HepG2 (cell line): ENCODE measurements around the gene IKZF5. TPM values are rescaled to one million over a fixed set of nuclear protein-coding genes. Genes with fewer than 3 reads are reported as not detected.

Experiments used
- ATAC-seq: fragments of 200-7000 bp; cut with Tn5 transposase; 3 replicates; pipeline ENCODE4 v1.9.1; 2020; ENCODE audit warnings: mild to moderate bottlenecking, moderate library complexity
- BruUV-seq: library from RNA; stranded (reverse); fragments of 400-500 nt; replicated peaks from 2 replicates; lab custom pipeline; 2021; lab: Mats Ljungman, UMichigan
- CTCF ChIA-PET: fragments of 300-600 bp; formaldehyde crosslinking; extraction: SDS; loops from one replicate; lab custom pipeline; 2021; ENCODE audit warnings: low total read pairs, inconsistent platforms, low intra/inter-chr PET ratio; lab: Yijun Ruan, JAX
- POLR2A ChIA-PET: fragments of 350-600 bp; sonication (Branson Sonifier 250); formaldehyde crosslinking; loops from one replicate; lab custom pipeline; 2020; ENCODE audit warnings: antibody characterized with exemption, inconsistent platforms; lab: Yijun Ruan, JAX
- DNase-seq: peaks from one replicate; pipeline ENCODE4 v3.0.0-alpha.2; 2015; ENCODE audit warnings: low spot score
- FAIRE-seq: peaks from 3 replicates; lab custom pipeline; 2011; peaks lifted over from hg19 to GRCh38; lab: Jason Lieb, UNC
- H2AFZ ChIP-seq: one replicate; pipeline ENCODE4 v1.6.1; 2011; ENCODE audit warnings: low read length, inconsistent platforms
- H3K27ac ChIP-seq: fragments of 300-600 bp; 3 replicates; pipeline ENCODE4 v1.8.0; 2011; ENCODE audit warnings: mixed run types, mild to moderate bottlenecking, mixed read lengths, low read length, inconsistent platforms; ENCODE audit not compliant: insufficient read depth; ENCODE audit errors: extremely low read length
- H3K27me3 ChIP-seq, 2 experiments: fragments of 200-600 bp in 1 of 2; 2 replicates in 1 of 2; 3 replicates in 1 of 2; pipeline versions ENCODE4 v1.6.0 to v1.8.0; 2011; ENCODE audit warnings: low read length in 2 of 2, mild to moderate bottlenecking in 2 of 2, moderate library complexity in 2 of 2, inconsistent platforms in 1 of 2; ENCODE audit not compliant: insufficient read depth in 2 of 2, control insufficient read depth in 1 of 2
- H3K36me3 ChIP-seq, 2 experiments: fragments of 200-600 bp in 1 of 2; replicated peaks in 1 of 2; 2 replicates in 1 of 2; 3 replicates in 1 of 2; pipeline versions ENCODE4 v1.5.1 to v1.8.0; 2011; ENCODE audit warnings: low read length in 2 of 2, inconsistent platforms in 1 of 2; ENCODE audit not compliant: insufficient read depth in 2 of 2, control insufficient read depth in 1 of 2
- H3K4me1 ChIP-seq: 2 replicates; pipeline ENCODE4 v1.5.1; 2012; ENCODE audit warnings: low read length, inconsistent platforms; ENCODE audit not compliant: insufficient read depth
- H3K4me2 ChIP-seq: 2 replicates; pipeline ENCODE4 v1.6.0; 2011; ENCODE audit warnings: low read depth, low read length, inconsistent platforms
- H3K4me3 ChIP-seq, 3 experiments: fragments of 200-600 bp in 1 of 3; sonication (generic), shearing (Covaris generic) in 1 of 3; replicated peaks in 1 of 3; 2 replicates each; pipeline ENCODE4 v1.5.1; 2011 to 2016; ENCODE audit warnings: low read length in 3 of 3, inconsistent platforms in 2 of 3, low read depth in 2 of 3, mild to moderate bottlenecking in 2 of 3, control low read depth in 1 of 3, mixed read lengths in 1 of 3; ENCODE audit not compliant: insufficient read depth in 1 of 3
- H3K79me2 ChIP-seq: one replicate; pipeline ENCODE4 v1.6.1; 2011; ENCODE audit warnings: low read length, inconsistent platforms; ENCODE audit not compliant: insufficient read depth
- H3K9ac ChIP-seq: 2 replicates; pipeline ENCODE4 v1.6.0; 2011; ENCODE audit warnings: mild to moderate bottlenecking, low read depth, low read length, inconsistent platforms; ENCODE audit not compliant: insufficient read depth
- H3K9me3 ChIP-seq: 2 replicates; pipeline ENCODE4 v1.5.1; 2012; ENCODE audit warnings: mild to moderate bottlenecking, low read length
- H4K20me1 ChIP-seq: 2 replicates; pipeline ENCODE4 v1.6.0; 2011; ENCODE audit warnings: inconsistent platforms, mild to moderate bottlenecking, low read length, moderate library complexity; ENCODE audit not compliant: insufficient read depth
- ASH2L ChIP-seq: fragments of 300-600, 200-600 bp; sonication (generic); IDR thresholded peaks from 2 replicates; pipeline ENCODE4 v1.7.0; 2017; ENCODE audit warnings: low read depth, mild to moderate bottlenecking, moderate library complexity, mixed read lengths, low read length; ENCODE audit not compliant: insufficient read length
- CEBPG ChIP-seq: IDR thresholded peaks from 2 replicates; pipeline ENCODE4 v1.6.1; 2016
- MBNL3 ChIP-seq: fragments of 250-450 bp; sonication (Bioruptor Pico); conservative IDR thresholded peaks from 2 replicates; pipeline ENCODE4 v1.8.0; 2022; ENCODE audit warnings: mild to moderate bottlenecking, inconsistent platforms
- NFIC ChIP-seq: IDR thresholded peaks from 2 replicates; pipeline ENCODE4 v1.6.1; 2012; ENCODE audit warnings: mild to moderate bottlenecking, low read length, inconsistent platforms
- SAP130 ChIP-seq: IDR thresholded peaks from 2 replicates; pipeline ENCODE4 v1.6.1; 2016; ENCODE audit warnings: low read depth
- TOPORS ChIP-seq: sonication (generic); formaldehyde crosslinking; IDR thresholded peaks from 2 replicates; pipeline ENCODE4 v1.8.0; 2023; ENCODE audit warnings: mild to moderate bottlenecking, missing genetic modification reagents
- ZNF709 ChIP-seq: sonication (generic); formaldehyde crosslinking; IDR thresholded peaks from 2 replicates; pipeline ENCODE4 v1.5.0; 2020; ENCODE audit warnings: mild to moderate bottlenecking, missing genetic modification reagents
- whole genome bisulfite sequencing: methylation state at CpG from one replicate; pipeline ENCODE4 v1.1.6; 2017; ENCODE audit warnings: low lambda C conversion rate; 5-methylcytosine and 5-hydroxymethylcytosine counted together
- in situ Hi-C: cut with HindIII; loops from 2 replicates; pipeline ENCODE4 v1.10.0; 2017; ENCODE audit warnings: low pct_unique_long_range_greater_than_20kb; ENCODE audit not compliant: extremely low pct_ligation_motif_present
- intact Hi-C: fragments of 100-400 bp; cut with micrococcal nuclease; formaldehyde crosslinking; loops from one replicate; pipeline ENCODE4 v1.10.0; 2022; ENCODE audit not compliant: unreplicated experiment
- polyA plus RNA-seq, 8 experiments: library from polyadenylated mRNA; depleted of rRNA in 3 of 8; stranded (reverse) in 7 of 8; unstranded in 1 of 8; fragments of >200 nt; fragmentation: Illumina TruSeq in 4 of 8; extraction: Trizol in 4 of 8; gene quantifications; 2 replicates each; pipeline versions ENCODE4 v1.2.1 to v1.2.3, GENCODE V29; 2011 to 2016; ENCODE audit warnings: low read depth in 4 of 8, missing spikeins in 1 of 8, mixed read lengths in 1 of 8; ENCODE audit not compliant: insufficient read depth in 1 of 8
- total RNA-seq, 5 experiments: library from RNA; depleted of rRNA; stranded (reverse); fragments of >200 nt; fragmentation: Illumina TruSeq; extraction: Trizol; gene quantifications; 2 replicates each; pipeline ENCODE4 v1.2.3, GENCODE V29; 2016; ENCODE audit warnings: low read depth in 1 of 5
- TF ChIP-seq, protein P1 (sequence below): sonication (generic); formaldehyde crosslinking; IDR thresholded peaks from 2 replicates; pipeline ENCODE4 v1.5.0; 2020; ENCODE audit warnings: missing genetic modification reagents
- TF ChIP-seq, protein P2 (sequence below): IDR thresholded peaks from 2 replicates; pipeline ENCODE4 v1.6.1; 2012; ENCODE audit warnings: low read depth, low read length, improper control_type of control experiment
- TF ChIP-seq, protein P3 (sequence below): sonication (generic); formaldehyde crosslinking; IDR thresholded peaks from 2 replicates; pipeline ENCODE4 v1.4.0; 2020; ENCODE audit warnings: mild to moderate bottlenecking, missing genetic modification reagents
- TF ChIP-seq, protein P4 (sequence below): sonication (generic); formaldehyde crosslinking; IDR thresholded peaks from 2 replicates; pipeline ENCODE4 v1.5.1; 2020; ENCODE audit warnings: mild to moderate bottlenecking, moderate library complexity, missing genetic modification reagents
- TF ChIP-seq, protein P5 (sequence below): sonication (generic); formaldehyde crosslinking; IDR thresholded peaks from 2 replicates; pipeline ENCODE4 v1.5.1; 2020; ENCODE audit warnings: mild to moderate bottlenecking, missing genetic modification reagents, moderate library complexity

IKZF5 gene
- total and polyA plus RNA-seq, 2 of the 13 experiments (the other 11 are each of a cell fraction or from before 2014, with no cell fraction given), result 3.7 to 12.0 TPM

DNA sequence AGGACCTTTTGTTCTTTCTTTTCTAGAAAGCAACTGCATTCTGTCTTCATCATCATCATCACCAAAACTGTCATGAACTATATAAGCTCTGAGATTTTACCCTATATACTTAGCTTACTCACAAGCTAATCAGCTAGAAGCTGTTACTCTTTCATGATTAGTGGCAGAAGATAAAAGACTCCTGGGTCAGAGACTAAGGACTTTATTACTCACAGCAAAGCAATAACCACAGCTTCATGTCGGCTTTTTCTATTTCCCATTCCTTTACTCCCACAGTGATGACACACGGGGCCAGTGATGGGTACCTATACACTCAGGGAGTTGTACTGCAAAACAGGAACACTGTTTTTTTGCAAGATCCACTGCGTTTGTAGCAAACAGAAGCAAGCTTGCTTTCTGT lies 46.2 kb downstream of the IKZF5 start (continued):
- TF ChIP-seq ZNF709 (CRISPR knock-in tag), result no peak

DNA sequence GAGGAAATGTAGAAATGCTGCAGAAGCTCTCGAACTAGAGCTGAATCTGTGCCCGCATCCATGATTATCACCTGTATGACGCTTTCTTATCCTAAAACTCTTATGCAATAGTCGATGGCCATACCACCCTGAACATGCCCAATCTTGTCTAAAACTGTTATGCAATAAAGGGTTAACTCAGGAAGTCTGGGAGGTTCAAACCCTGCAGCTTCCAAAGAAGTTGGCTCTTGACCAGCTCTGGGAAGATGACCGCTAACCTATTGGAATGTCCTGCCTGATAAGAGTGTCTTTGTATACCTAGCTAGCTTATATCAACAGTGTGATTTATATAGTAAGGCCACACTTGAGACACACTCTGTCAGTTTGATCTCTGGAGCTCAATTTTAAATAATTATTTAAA lies 51.1 kb downstream of the IKZF5 start:
- H3K27ac ChIP-seq, result peak overlapping the region; percentile 12
- BruUV-seq, result no TSS peak
- no peaks in the 10 kb centered on the region for H3K36me3 ChIP-seq
- H3K79me2 ChIP-seq, result peaks cover 4% of the 10 kb centered on the region
- peak; percentile 63 for DNase-seq
- in situ Hi-C loops (no loop called here), intact Hi-C loops (no loop called here)
- no peak for ATAC-seq
- H2AFZ ChIP-seq, result no peak overlapping the region
- ChIA-PET CTCF (no interaction called here), POLR2A (interaction anchor here (1.3 kb wide), 1 partner anchor 22 kb away, joined by 5 read pairs; the partner anchor contains the start of gene PSTK)
- H3K9me3 ChIP-seq, result no peaks in the 10 kb centered on the region
- peak; percentile 44 for FAIRE-seq
- H3K27me3 ChIP-seq, result no peaks in the 10 kb centered on the region; a peak in 1 of 5 replicates
- H3K4me2 ChIP-seq, result no peak overlapping the region
- H3K4me1 ChIP-seq, result peaks cover 43% of the 10 kb centered on the region
- H3K4me3 ChIP-seq, result no peak overlapping the region
- 57% methylated on average over 5 of the region's 5 CpGs for WGBS
- no peak overlapping the region for H3K9ac ChIP-seq
- no peaks in the 10 kb centered on the region for H4K20me1 ChIP-seq
- TF ChIP-seq NFIC (0 out of 2 replicates have a peak, but pooled peaks have one; percentile 25), CEBPG (CRISPR knock-in tag) (peak; percentile 49), TOPORS (CRISPR knock-in tag) (no peak), ASH2L (no peak), SAP130 (peak; percentile 31; the same call in 1 of the 2 replicates), MBNL3 (CRISPR knock-in tag) (no peak)
- TF ChIP-seq, protein P1, sequence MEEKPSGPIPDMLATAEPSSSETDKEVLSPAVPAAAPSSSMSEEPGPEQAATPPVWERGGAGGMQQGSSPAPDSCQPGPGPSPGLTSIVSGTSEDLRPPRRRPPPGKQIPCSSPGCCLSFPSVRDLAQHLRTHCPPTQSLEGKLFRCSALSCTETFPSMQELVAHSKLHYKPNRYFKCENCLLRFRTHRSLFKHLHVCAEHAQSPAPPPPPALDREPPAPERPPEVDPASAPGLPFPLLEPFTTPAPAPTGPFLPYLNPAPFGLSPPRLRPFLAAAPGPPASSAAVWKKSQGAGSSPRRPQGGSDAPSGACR (CRISPR knock-in tag), result no peak
- TF ChIP-seq, protein P2, sequence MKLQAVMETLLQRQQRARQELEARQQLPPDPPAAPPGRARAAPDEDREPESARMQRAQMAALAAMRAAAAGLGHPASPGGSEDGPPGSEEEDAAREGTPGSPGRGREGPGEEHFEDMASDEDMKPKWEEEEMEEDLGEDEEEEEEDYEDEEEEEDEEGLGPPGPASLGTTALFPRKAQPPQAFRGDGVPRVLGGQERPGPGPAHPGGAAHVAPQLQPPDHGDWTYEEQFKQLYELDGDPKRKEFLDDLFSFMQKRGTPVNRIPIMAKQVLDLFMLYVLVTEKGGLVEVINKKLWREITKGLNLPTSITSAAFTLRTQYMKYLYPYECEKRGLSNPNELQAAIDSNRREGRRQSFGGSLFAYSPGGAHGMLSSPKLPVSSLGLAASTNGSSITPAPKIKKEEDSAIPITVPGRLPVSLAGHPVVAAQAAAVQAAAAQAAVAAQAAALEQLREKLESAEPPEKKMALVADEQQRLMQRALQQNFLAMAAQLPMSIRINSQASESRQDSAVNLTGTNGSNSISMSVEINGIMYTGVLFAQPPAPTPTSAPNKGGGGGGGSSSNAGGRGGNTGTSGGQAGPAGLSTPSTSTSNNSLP, result no peak
- TF ChIP-seq, protein P3, sequence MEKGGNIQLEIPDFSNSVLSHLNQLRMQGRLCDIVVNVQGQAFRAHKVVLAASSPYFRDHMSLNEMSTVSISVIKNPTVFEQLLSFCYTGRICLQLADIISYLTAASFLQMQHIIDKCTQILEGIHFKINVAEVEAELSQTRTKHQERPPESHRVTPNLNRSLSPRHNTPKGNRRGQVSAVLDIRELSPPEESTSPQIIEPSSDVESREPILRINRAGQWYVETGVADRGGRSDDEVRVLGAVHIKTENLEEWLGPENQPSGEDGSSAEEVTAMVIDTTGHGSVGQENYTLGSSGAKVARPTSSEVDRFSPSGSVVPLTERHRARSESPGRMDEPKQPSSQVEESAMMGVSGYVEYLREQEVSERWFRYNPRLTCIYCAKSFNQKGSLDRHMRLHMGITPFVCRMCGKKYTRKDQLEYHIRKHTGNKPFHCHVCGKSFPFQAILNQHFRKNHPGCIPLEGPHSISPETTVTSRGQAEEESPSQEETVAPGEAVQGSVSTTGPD (CRISPR knock-in tag), result no peak
- TF ChIP-seq, protein P4, sequence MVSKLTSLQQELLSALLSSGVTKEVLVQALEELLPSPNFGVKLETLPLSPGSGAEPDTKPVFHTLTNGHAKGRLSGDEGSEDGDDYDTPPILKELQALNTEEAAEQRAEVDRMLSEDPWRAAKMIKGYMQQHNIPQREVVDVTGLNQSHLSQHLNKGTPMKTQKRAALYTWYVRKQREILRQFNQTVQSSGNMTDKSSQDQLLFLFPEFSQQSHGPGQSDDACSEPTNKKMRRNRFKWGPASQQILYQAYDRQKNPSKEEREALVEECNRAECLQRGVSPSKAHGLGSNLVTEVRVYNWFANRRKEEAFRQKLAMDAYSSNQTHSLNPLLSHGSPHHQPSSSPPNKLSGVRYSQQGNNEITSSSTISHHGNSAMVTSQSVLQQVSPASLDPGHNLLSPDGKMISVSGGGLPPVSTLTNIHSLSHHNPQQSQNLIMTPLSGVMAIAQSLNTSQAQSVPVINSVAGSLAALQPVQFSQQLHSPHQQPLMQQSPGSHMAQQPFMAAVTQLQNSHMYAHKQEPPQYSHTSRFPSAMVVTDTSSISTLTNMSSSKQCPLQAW, result no peak
- TF ChIP-seq, protein P5, sequence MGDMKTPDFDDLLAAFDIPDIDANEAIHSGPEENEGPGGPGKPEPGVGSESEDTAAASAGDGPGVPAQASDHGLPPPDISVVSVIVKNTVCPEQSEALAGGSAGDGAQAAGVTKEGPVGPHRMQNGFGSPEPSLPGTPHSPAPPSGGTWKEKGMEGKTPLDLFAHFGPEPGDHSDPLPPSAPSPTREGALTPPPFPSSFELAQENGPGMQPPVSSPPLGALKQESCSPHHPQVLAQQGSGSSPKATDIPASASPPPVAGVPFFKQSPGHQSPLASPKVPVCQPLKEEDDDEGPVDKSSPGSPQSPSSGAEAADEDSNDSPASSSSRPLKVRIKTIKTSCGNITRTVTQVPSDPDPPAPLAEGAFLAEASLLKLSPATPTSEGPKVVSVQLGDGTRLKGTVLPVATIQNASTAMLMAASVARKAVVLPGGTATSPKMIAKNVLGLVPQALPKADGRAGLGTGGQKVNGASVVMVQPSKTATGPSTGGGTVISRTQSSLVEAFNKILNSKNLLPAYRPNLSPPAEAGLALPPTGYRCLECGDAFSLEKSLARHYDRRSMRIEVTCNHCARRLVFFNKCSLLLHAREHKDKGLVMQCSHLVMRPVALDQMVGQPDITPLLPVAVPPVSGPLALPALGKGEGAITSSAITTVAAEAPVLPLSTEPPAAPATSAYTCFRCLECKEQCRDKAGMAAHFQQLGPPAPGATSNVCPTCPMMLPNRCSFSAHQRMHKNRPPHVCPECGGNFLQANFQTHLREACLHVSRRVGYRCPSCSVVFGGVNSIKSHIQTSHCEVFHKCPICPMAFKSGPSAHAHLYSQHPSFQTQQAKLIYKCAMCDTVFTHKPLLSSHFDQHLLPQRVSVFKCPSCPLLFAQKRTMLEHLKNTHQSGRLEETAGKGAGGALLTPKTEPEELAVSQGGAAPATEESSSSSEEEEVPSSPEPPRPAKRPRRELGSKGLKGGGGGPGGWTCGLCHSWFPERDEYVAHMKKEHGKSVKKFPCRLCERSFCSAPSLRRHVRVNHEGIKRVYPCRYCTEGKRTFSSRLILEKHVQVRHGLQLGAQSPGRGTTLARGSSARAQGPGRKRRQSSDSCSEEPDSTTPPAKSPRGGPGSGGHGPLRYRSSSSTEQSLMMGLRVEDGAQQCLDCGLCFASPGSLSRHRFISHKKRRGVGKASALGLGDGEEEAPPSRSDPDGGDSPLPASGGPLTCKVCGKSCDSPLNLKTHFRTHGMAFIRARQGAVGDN (CRISPR knock-in tag), result no peak
